ENCODE data around the gene BPIFB3. TPM values are rescaled to one million over a fixed set of nuclear protein-coding genes. Genes with fewer than 3 reads are reported as not detected.

BPIFB3 gene
- total and polyA plus RNA-seq, 9 of the 15 experiments (the other 6 are each of a cell fraction or from before 2014, with no cell fraction given) = not detected

- no peaks in the 10 kb centered on the region for H3K79me2 ChIP-seq (ENCODE audit: control insufficient read depth, insufficient read depth, low read length)
- H3K36me3 ChIP-seq (ENCODE audit: control insufficient read depth, insufficient read depth, low read length) = no peaks in the 10 kb centered on the region
- no peak for ATAC-seq
- intact Hi-C loops (cut with micrococcal nuclease) = no loop called here
- no peak overlapping the region for H2AFZ ChIP-seq (ENCODE audit: low read depth, low read length)
- ChIA-PET POLR2A (interaction anchor here (0.7 to 1.1 kb wide), 2 partner anchors 15 to 106 kb away, joined by 4 read pairs; no protein-coding TSS in a partner anchor), CTCF (ENCODE audit: low intra/inter-chr PET ratio) (no interaction called here)
- DNase-seq (ENCODE audit: extremely low read depth in 1 of 4, low spot score in 3 of 4) = no peak
- FAIRE-seq = no peak
- H3K9me3 ChIP-seq (replicated peaks; ENCODE audit: control insufficient read depth, insufficient read depth, low read depth, low read length) = no peaks in the 10 kb centered on the region
- no peak overlapping the region for H3K9ac ChIP-seq (ENCODE audit: insufficient read depth in 1 of 2, low read depth in 2 of 2, low read length in 2 of 2)
- WGBS (ENCODE audit: insufficient coverage, low coverage, missing lambda C conversion rate) = 0% methylated on average over 2 of the region's 2 CpGs
- H4K20me1 ChIP-seq (replicated peaks; ENCODE audit: control insufficient read depth, insufficient read depth, low read length) = no peaks in the 10 kb centered on the region; the same call in 1 of the 2 replicates
- no peak overlapping the region for H3K4me3 ChIP-seq
- no peak overlapping the region for H3K4me2 ChIP-seq (ENCODE audit: insufficient read depth, low read length)
- peaks cover 2% of the 10 kb centered on the region for H3K9me1 ChIP-seq (ENCODE audit: control insufficient read depth, insufficient read depth, low read length)
- no peak for TF ChIP-seq HLTF (IDR thresholded peaks at IDR 0.05)
- no peak for TF ChIP-seq TRIM24 (IDR thresholded peaks at IDR 0.05)
- TF ChIP-seq, protein P1, sequence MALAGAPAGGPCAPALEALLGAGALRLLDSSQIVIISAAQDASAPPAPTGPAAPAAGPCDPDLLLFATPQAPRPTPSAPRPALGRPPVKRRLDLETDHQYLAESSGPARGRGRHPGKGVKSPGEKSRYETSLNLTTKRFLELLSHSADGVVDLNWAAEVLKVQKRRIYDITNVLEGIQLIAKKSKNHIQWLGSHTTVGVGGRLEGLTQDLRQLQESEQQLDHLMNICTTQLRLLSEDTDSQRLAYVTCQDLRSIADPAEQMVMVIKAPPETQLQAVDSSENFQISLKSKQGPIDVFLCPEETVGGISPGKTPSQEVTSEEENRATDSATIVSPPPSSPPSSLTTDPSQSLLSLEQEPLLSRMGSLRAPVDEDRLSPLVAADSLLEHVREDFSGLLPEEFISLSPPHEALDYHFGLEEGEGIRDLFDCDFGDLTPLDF (CRISPR knock-in tag; IDR thresholded peaks at IDR 0.05) = no peak
- TF ChIP-seq, protein P2, sequence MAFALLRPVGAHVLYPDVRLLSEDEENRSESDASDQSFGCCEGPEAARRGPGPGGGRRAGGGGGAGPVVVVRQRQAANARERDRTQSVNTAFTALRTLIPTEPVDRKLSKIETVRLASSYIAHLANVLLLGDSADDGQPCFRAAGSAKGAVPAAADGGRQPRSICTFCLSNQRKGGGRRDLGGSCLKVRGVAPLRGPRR (CRISPR knock-in tag; IDR thresholded peaks at IDR 0.05) = no peak
- no peak for TF ChIP-seq KHSRP (IDR thresholded peaks at IDR 0.05)
- no peak for TF ChIP-seq SIRT6 (IDR thresholded peaks at IDR 0.05; ENCODE audit: low read depth, low read length)
- no peak for TF ChIP-seq ZNF41 (CRISPR knock-in tag; conservative IDR thresholded peaks at IDR 0.05)
- no peak for TF ChIP-seq E4F1 (CRISPR knock-in tag; IDR thresholded peaks at IDR 0.05; ENCODE audit: borderline replicate concordance)
- no peak for TF ChIP-seq TSC22D4 (tag; IDR thresholded peaks at IDR 0.05)
- TF ChIP-seq GTF2A2 (tag; IDR thresholded peaks at IDR 0.05) = no peak
- TF ChIP-seq POLR2H (tag; IDR thresholded peaks at IDR 0.05; ENCODE audit: low read depth) = no peak
- TF ChIP-seq ESRRA (IDR thresholded peaks at IDR 0.05; ENCODE audit: borderline replicate concordance, low read depth) = no peak
- TF ChIP-seq ZNF609 (CRISPR knock-in tag; IDR thresholded peaks at IDR 0.05; ENCODE audit: borderline replicate concordance) = no peak
- TF ChIP-seq, protein P3, sequence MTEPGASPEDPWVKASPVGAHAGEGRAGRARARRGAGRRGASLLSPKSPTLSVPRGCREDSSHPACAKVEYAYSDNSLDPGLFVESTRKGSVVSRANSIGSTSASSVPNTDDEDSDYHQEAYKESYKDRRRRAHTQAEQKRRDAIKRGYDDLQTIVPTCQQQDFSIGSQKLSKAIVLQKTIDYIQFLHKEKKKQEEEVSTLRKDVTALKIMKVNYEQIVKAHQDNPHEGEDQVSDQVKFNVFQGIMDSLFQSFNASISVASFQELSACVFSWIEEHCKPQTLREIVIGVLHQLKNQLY (CRISPR knock-in tag; conservative IDR thresholded peaks at IDR 0.05) = no peak
- peaks cover 0 to 3% of the 10 kb centered on the region in 2 experiments; a peak in 1 of 5 replicates for H3K4me1 ChIP-seq (replicated peaks in 1 of 2; ENCODE audit: control insufficient read depth in 2 of 2, insufficient read depth in 2 of 2, low read length in 2 of 2)
- no TSS peak for BruUV-seq (replicated peaks)
- in situ Hi-C loops (cut with MboI) = no loop called here
- H3K27ac ChIP-seq (ENCODE audit: extremely low read depth, low read depth, low read length) = no peak overlapping the region
- H3K27me3 ChIP-seq (ENCODE audit: control insufficient read depth in 2 of 2, insufficient read depth in 2 of 2, low read length in 2 of 2) = peaks cover 20 to 64% of the 10 kb centered on the region in 2 experiments; a peak in 4 of 5 replicates
Measured at GRCh38 chr20:33054791-33055190, 1.1 kb downstream of the BPIFB3 start.
